Measurements from ENCODE around the gene ACKR4.

The ACKR4 gene

GRCh38 chr3:132596816-132597433, at the start of gene ACKR4:
Gene ACKR4, plus strand, starts transcription at chr3:132597270. Its CDS starts 3,128 bp downstream, at chr3:132600398.
- H3K4me3 ChIP-seq (ENCODE audit: control insufficient read depth, low read depth, low read length) = no peak within 1 kb of the TSS
- DNase-seq (ENCODE audit: low read depth) = peak; percentile 17
- TF ChIP-seq, protein P1, sequence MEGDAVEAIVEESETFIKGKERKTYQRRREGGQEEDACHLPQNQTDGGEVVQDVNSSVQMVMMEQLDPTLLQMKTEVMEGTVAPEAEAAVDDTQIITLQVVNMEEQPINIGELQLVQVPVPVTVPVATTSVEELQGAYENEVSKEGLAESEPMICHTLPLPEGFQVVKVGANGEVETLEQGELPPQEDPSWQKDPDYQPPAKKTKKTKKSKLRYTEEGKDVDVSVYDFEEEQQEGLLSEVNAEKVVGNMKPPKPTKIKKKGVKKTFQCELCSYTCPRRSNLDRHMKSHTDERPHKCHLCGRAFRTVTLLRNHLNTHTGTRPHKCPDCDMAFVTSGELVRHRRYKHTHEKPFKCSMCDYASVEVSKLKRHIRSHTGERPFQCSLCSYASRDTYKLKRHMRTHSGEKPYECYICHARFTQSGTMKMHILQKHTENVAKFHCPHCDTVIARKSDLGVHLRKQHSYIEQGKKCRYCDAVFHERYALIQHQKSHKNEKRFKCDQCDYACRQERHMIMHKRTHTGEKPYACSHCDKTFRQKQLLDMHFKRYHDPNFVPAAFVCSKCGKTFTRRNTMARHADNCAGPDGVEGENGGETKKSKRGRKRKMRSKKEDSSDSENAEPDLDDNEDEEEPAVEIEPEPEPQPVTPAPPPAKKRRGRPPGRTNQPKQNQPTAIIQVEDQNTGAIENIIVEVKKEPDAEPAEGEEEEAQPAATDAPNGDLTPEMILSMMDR (conservative IDR thresholded peaks at IDR 0.05; ENCODE audit: control insufficient read depth, insufficient read depth, low read depth, low read length) = no peak

DNA sequence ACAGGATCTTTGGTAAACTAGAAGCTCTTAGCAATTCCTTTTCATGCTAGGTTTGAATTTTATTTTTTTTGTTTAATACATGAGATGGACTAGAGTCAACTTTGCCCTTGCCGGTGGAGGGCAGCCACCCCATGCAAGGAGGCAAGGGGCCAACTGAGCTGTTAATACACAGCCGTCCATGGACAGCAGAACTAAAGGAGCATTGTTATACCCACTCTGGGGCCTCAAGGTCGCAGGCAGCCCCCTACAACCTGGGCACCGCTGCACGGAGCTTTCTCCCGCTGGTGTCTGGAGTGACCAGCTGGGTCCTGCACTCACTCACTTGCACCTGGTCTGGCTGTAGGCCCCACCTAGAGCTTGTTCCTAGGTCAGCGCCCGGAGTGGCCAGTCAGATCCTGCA, 47.9 kb upstream of the ACKR4 start:
- no peak overlapping the region for H3K4me3 ChIP-seq (ENCODE audit: control insufficient read depth, low read depth, low read length)
- TF ChIP-seq, protein P1 (conservative IDR thresholded peaks at IDR 0.05; ENCODE audit: control insufficient read depth, insufficient read depth, low read depth, low read length) = no peak
- DNase-seq (ENCODE audit: low read depth) = no peak

- peak; percentile 87 for DNase-seq (ENCODE audit: low read depth)
- H3K4me3 ChIP-seq (ENCODE audit: control insufficient read depth, low read depth, low read length) = no peak overlapping the region
- TF ChIP-seq, protein P1 (conservative IDR thresholded peaks at IDR 0.05; ENCODE audit: control insufficient read depth, insufficient read depth, low read depth, low read length) = no peak
Measured at GRCh38 chr3:132549890-132550578, 47.0 kb upstream of the ACKR4 start.

DNA sequence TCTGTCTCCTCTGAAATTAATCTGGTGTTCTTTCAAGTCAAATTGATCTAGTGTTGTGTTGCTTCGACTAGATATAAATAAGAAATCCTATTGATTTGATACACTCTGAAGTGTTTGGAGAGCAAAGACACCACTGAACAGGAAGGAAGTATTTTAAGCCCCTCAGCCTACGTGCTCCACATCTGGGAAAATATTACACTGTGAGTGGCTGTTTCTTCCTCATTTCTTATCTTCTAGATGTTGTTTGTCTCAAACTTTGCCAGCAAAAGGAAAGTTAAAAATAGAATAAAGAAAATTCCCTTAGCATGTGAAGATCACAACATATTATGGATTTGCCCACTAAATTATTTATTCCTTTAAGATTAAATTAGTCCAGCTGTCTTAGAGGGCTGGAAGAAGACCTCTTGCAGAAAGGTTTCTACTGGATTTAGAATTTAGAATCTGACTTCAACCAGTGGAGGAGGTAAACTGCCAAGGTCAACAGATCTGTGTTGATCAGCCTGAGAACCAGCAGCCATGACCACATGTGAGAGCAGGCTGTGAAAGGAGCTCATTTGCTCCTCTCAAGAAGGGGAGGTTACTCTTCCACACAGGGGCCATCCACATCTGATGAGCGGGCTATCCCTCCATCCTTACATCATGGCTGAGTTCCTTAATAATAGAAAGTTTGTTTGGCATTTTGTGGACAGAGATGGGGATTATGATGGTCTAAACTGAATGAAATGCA, 46.3 kb upstream of the ACKR4 start:
- TF ChIP-seq, protein P1 (conservative IDR thresholded peaks at IDR 0.05; ENCODE audit: control insufficient read depth, insufficient read depth, low read depth, low read length) = no peak
- peak; percentile 44 for DNase-seq (ENCODE audit: low read depth)
- H3K4me3 ChIP-seq (ENCODE audit: control insufficient read depth, low read depth, low read length) = no peak overlapping the region

GRCh38 chr3:132553826-132554225, 43.2 kb upstream of the ACKR4 start:
- no peak for DNase-seq (ENCODE audit: low read depth)
- no peak overlapping the region for H3K4me3 ChIP-seq (ENCODE audit: control insufficient read depth, low read depth, low read length)

DNA sequence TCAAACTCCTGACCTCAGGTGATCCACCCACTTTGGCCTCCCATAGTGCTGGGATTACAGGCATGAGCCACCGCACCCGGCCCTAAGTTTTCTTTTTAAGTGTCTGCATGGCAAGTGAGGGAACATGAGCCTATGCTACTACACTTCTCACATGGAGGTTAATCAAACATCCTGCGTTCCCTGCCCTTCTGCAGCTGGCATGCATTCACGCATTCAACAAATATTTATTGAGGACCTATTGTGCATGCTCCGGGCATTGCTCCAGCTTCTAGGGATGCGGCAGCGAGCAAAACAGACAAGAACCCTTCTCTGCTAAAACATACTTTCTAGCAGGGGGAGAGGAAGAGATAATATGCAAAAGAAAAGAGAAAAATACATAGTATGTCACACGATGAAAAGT, 42.6 kb upstream of the ACKR4 start:
- TF ChIP-seq, protein P1 (conservative IDR thresholded peaks at IDR 0.05; ENCODE audit: control insufficient read depth, insufficient read depth, low read depth, low read length) = no peak

More at GRCh38 chr3:132553826-132554225, 43.2 kb upstream of the ACKR4 start:
- TF ChIP-seq, protein P1 (conservative IDR thresholded peaks at IDR 0.05; ENCODE audit: control insufficient read depth, insufficient read depth, low read depth, low read length) = no peak

More for the DNA sequence above, 42.6 kb upstream of the ACKR4 start:
- no peak overlapping the region for H3K4me3 ChIP-seq (ENCODE audit: control insufficient read depth, low read depth, low read length)
- DNase-seq (ENCODE audit: low read depth) = peak; percentile 22

Measured in fibroblast of mammary gland (primary cell).